GM10266 (cell line): Measurements from ENCODE around the gene UGT1A8.
"Not testable (repeated sequence)": the region's sequence is repeated elsewhere in the genome, so short reads cannot be mapped to it uniquely, and the experiment has no call there.

Experiments
- DNase-seq: peaks from one replicate; pipeline ENCODE4 v3.0.0; 2012; ENCODE audit errors: extremely low spot score
- TF ChIP-seq, protein P1 (sequence below): IDR thresholded peaks from 2 replicates; pipeline ENCODE4 v1.5.1; 2012; ENCODE audit warnings: mild to moderate bottlenecking, low read depth; ENCODE audit not compliant: control insufficient read depth, insufficient read depth; ENCODE audit errors: missing control alignments

UGT1A8 gene

GRCh38 chr2:233728723-233729301 lies 111.4 kb downstream of the UGT1A8 start, which contains the start of gene UGT1A3:
TSS of gene UGT1A3 (plus strand) at chr2:233729042. CDS start at chr2:233729127, 85 bp downstream.
- DNase-seq: no peak
- TF ChIP-seq, protein P1, sequence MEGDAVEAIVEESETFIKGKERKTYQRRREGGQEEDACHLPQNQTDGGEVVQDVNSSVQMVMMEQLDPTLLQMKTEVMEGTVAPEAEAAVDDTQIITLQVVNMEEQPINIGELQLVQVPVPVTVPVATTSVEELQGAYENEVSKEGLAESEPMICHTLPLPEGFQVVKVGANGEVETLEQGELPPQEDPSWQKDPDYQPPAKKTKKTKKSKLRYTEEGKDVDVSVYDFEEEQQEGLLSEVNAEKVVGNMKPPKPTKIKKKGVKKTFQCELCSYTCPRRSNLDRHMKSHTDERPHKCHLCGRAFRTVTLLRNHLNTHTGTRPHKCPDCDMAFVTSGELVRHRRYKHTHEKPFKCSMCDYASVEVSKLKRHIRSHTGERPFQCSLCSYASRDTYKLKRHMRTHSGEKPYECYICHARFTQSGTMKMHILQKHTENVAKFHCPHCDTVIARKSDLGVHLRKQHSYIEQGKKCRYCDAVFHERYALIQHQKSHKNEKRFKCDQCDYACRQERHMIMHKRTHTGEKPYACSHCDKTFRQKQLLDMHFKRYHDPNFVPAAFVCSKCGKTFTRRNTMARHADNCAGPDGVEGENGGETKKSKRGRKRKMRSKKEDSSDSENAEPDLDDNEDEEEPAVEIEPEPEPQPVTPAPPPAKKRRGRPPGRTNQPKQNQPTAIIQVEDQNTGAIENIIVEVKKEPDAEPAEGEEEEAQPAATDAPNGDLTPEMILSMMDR: no peak

- not testable (repeated sequence) for DNase-seq
Observed at GRCh38 chr2:233736868-233737653, 119.6 kb downstream of the UGT1A8 start.

- TF ChIP-seq, protein P1: no peak
- DNase-seq: no peak
Observed at GRCh38 chr2:233740870-233741269, 123.4 kb downstream of the UGT1A8 start.

DNA sequence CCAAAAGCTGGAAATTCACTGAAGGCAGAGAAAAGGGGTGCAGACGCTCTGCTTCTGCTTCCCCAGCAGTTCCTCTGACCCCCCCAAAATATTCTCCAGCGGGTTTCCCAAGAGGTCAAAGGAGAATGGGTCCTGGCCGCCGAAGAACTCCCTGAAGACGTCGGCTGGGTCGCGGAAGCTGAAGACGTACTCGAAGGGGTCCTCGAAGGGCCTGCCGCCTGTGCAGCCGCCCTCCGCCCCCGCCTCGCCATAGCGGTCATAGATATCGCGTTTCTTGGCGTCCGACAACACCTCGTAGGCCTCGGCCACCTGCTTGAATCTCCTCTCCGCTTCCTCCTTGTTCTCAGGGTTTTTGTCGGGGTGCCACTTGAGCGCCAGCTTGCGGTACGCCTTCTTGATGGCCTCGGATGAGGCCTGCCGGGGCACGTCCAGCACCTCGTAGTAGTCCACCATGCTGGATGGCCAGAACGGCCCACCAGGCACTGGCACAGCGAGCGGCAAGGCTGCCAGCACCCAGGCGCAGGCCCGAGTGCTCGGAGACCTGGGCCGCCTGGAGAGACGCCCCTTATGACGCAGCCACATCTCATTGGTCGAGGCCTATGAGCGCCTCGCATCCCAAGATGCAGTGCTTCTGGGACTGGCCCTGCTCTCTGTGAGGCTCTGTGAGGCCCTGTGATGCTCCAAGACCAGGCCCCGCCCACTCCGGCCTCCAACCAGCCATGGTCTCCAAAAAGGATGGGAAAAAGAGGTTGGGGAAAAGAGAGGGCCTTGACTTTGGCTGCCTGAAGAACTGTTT lies 126.2 kb downstream of the UGT1A8 start:
- TF ChIP-seq, protein P1: no peak
- DNase-seq: no peak

DNA sequence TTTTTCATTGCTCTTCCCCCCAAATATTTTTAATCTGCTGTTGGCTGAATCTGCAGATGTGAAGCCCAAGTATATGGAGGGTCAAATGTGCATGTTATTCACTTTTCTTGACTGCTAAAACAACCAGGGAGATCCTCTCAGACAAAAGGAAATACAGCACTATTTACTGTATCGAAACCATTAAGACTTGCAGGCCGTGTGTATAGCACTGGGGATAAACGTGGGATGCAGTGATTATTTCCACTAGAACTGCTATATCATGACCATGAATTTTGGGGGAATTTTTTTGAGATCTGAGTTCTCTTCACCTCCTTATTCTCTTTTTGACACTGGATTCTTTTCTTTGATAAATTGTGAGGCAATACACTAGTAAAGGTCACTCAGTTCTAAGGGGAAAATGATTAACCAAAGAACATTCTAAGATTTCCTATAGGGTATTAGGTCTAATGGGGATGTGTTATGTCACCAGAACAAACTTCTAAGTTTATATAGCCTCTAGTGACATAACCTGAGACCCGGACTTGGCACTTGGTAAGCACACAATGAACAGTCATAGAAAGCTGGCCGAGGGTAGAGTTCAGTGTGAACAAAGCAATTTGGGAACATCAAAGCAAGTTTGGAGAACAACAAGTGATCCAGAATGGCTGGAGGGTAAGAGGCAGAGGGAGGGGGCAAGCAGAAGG lies 127.8 kb downstream of the UGT1A8 start:
- TF ChIP-seq, protein P1: no peak
- DNase-seq: no peak

DNA sequence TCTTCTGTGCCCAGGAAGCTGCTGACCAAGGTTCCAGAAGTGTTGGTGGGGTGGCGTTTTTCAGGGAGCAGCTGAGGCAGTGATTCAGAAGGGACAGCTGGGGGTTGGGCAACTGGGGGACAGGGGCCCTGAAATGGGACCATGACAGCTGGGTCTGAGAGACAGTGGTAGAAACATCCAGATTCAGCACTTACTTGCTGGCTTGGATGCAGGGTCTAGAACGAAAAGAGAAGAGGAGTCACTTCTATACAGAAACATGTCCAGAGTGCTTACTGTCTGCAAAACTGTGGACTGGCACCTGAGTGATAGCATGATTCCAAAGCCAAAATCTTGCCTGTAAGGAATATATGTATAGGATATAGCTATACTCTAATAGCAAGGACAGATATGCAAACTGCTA lies 128.4 kb downstream of the UGT1A8 start:
- DNase-seq: not testable (repeated sequence)

DNA sequence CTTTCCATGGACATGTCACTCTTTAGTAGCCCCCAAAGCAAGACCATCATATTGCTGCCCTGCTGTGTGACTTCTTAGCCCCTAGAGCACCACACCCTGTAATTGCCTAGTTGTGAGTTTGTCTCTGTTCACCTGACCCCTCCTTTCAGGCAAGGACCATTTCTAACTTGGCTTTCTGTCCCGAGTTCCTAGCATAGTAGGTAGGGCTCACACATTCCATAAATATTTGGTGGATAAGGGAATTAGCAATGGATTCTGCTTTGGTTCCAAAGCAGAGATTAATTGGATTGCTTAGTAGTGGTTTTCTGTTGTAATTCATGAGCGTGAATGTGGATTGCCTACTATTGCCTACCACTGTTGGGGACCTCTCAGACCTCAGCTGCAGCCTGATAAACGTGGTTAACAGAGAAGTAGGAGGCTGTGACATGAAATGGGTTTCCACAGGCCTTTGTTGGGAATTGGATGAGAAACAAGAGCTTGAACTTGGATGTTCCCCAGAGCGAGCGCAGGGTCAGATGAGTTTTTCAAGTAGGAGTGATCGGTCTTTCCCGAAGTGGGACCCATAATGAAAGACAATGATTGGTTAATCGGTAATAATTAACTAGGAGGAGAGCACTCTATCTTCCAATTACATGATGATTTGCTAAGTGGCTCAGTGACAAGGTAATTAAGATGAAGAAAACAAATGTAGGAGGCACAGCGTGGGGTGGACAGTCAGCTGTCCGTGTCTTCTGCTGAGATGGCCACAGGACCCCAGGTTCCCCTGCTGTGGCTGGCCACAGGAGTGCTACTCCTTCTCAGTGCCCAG lies 129.2 kb downstream of the UGT1A8 start:
- TF ChIP-seq, protein P1: no peak
- DNase-seq: no peak

GRCh38 chr2:233747283-233747544 lies 129.8 kb downstream of the UGT1A8 start:
- DNase-seq: no peak
- TF ChIP-seq, protein P1: no peak

GRCh38 chr2:233750689-233751088 lies 133.3 kb downstream of the UGT1A8 start:
- not testable (repeated sequence) for DNase-seq

GRCh38 chr2:233751212-233752009 lies 134.0 kb downstream of the UGT1A8 start:
- not testable (repeated sequence) for DNase-seq
